IMR-90 (cell line): ENCODE measurements around the gene GCN1. TPM values are rescaled to one million over a fixed set of nuclear protein-coding genes. Genes with fewer than 3 reads are reported as not detected.

Source experiments
- ATAC-seq: fragments of 200-7000 bp; cut with Tn5 transposase; 2 replicates; pipeline ENCODE4 v1.9.1; 2020; ENCODE audit warnings: low read depth, mild to moderate bottlenecking, moderate library complexity
- BruUV-seq: library from RNA; stranded (reverse); fragments of 400-500 nt; replicated peaks from 2 replicates; lab custom pipeline; 2021; lab: Mats Ljungman, UMichigan
- CTCF ChIA-PET: fragments of 300-600 bp; formaldehyde crosslinking; extraction: SDS; loops from one replicate; lab custom pipeline; 2021; ENCODE audit warnings: antibody characterized with exemption; lab: Yijun Ruan, JAX
- POLR2A ChIA-PET: fragments of 300-600 bp; sonication (Branson Sonifier 250); formaldehyde crosslinking; loops from one replicate; lab custom pipeline; 2022; ENCODE audit warnings: antibody characterized with exemption; ENCODE audit not compliant: unreplicated experiment; lab: Charles Lee
- DNase-seq: peaks from one replicate; pipeline ENCODE4 v3.0.0; 2013
- H2AFZ ChIP-seq: replicated peaks from 2 replicates; pipeline ENCODE3; 2013; ENCODE audit warnings: low read length, mild to moderate bottlenecking; ENCODE audit not compliant: poor library complexity
- H2AK5ac ChIP-seq: 2 replicates; pipeline ENCODE4 v1.6.1; 2013; ENCODE audit warnings: low read depth, low read length, inconsistent platforms
- H2AK9ac ChIP-seq: replicated peaks from 2 replicates; pipeline ENCODE3; 2013; ENCODE audit warnings: mild to moderate bottlenecking, low read depth, low read length, moderate library complexity; ENCODE audit not compliant: poor library complexity
- H2BK120ac ChIP-seq: 2 replicates; pipeline ENCODE4 v1.6.1; 2013; ENCODE audit warnings: low read depth, low read length, inconsistent platforms
- H2BK15ac ChIP-seq: 3 replicates; pipeline ENCODE4 v1.6.1; 2013; ENCODE audit warnings: low read depth, low read length, inconsistent platforms
- H2BK20ac ChIP-seq: 2 replicates; pipeline ENCODE4 v1.6.1; 2013; ENCODE audit warnings: low read depth, mild to moderate bottlenecking, inconsistent platforms, low read length, moderate library complexity
- H2BK5ac ChIP-seq: 2 replicates; pipeline ENCODE4 v1.6.1; 2013; ENCODE audit warnings: mild to moderate bottlenecking, low read depth, low read length, inconsistent platforms; ENCODE audit not compliant: poor library complexity, severe bottlenecking
- H3K14ac ChIP-seq: replicated peaks from 2 replicates; pipeline ENCODE4 v1.6.1; 2013; ENCODE audit warnings: low read depth, low read length, inconsistent platforms
- H3K18ac ChIP-seq: 2 replicates; pipeline ENCODE4 v1.6.1; 2013; ENCODE audit warnings: low read depth, low read length, control low read depth
- H3K23ac ChIP-seq: 2 replicates; pipeline ENCODE4 v1.6.1; 2013; ENCODE audit warnings: low read depth, low read length, inconsistent platforms
- H3K27ac ChIP-seq: 2 replicates; pipeline ENCODE4 v1.5.1; 2013; ENCODE audit warnings: mild to moderate bottlenecking, control low read depth, low read length; ENCODE audit not compliant: insufficient read depth
- H3K27me3 ChIP-seq: 2 replicates; pipeline ENCODE4 v1.6.1; 2013; ENCODE audit warnings: low read length; ENCODE audit not compliant: control insufficient read depth, insufficient read depth
- H3K36me3 ChIP-seq: 2 replicates; pipeline ENCODE4 v1.6.1; 2013; ENCODE audit warnings: low read length, mixed read lengths; ENCODE audit not compliant: control insufficient read depth, insufficient read depth
- H3K4ac ChIP-seq: 2 replicates; pipeline ENCODE4 v1.6.1; 2013; ENCODE audit warnings: low read depth, low read length, inconsistent platforms
- H3K4me1 ChIP-seq: 2 replicates; pipeline ENCODE4 v1.6.1; 2013; ENCODE audit warnings: low read length, mixed read lengths; ENCODE audit not compliant: control insufficient read depth, insufficient read depth
- H3K4me2 ChIP-seq: 2 replicates; pipeline ENCODE4 v1.6.1; 2013; ENCODE audit warnings: low read depth, mild to moderate bottlenecking, control low read depth, low read length, moderate library complexity
- H3K4me3 ChIP-seq: 2 replicates; pipeline ENCODE4 v1.5.1; 2013; ENCODE audit warnings: low read depth, mild to moderate bottlenecking, control low read depth, low read length, moderate library complexity; ENCODE audit not compliant: insufficient read depth
- H3K56ac ChIP-seq: 2 replicates; pipeline ENCODE4 v1.6.1; 2013; ENCODE audit warnings: low read length, inconsistent platforms; ENCODE audit not compliant: insufficient read depth; ENCODE audit errors: extremely low read depth
- H3K79me1 ChIP-seq, 2 experiments: 2 replicates each; pipeline ENCODE4 v1.6.1; 2013; ENCODE audit warnings: low read length in 2 of 2, inconsistent platforms in 1 of 2, low read depth in 1 of 2
- H3K9ac ChIP-seq: 2 replicates; pipeline ENCODE4 v1.6.1; 2013; ENCODE audit warnings: low read depth, low read length, control low read depth
- H3K9me1 ChIP-seq: 2 replicates; pipeline ENCODE4 v1.6.1; 2013; ENCODE audit warnings: low read length, inconsistent platforms; ENCODE audit not compliant: insufficient read depth
- H3K9me3 ChIP-seq: 2 replicates; pipeline ENCODE4 v1.6.1; 2013; ENCODE audit warnings: low read length; ENCODE audit not compliant: control insufficient read depth, insufficient read depth
- H4K20me1 ChIP-seq: 2 replicates; pipeline ENCODE4 v1.6.1; 2013; ENCODE audit warnings: low read length, inconsistent platforms; ENCODE audit not compliant: insufficient read depth
- H4K5ac ChIP-seq: 2 replicates; pipeline ENCODE4 v1.6.1; 2013; ENCODE audit warnings: mild to moderate bottlenecking, low read depth, low read length, control low read depth
- H4K8ac ChIP-seq, 2 experiments: 2 replicates each; pipeline ENCODE4 v1.6.1; 2013; ENCODE audit warnings: low read depth in 2 of 2, low read length in 2 of 2, control low read depth in 1 of 2, inconsistent platforms in 1 of 2
- H4K91ac ChIP-seq: 2 replicates; pipeline ENCODE4 v1.6.1; 2013; ENCODE audit warnings: low read depth, low read length, inconsistent platforms; ENCODE audit not compliant: insufficient read depth
- CHD1 ChIP-seq: IDR thresholded peaks from 2 replicates; pipeline ENCODE4 v1.6.1; 2012; ENCODE audit warnings: low read depth, low read length, improper control_type of control experiment
- CTCF ChIP-seq: conservative IDR thresholded peaks from 2 replicates; pipeline ENCODE4 v1.5.1; 2012; ENCODE audit warnings: mild to moderate bottlenecking, low read depth, low read length, improper control_type of control experiment
- ELK1 ChIP-seq: fragments of 150-350 bp; IDR thresholded peaks from 2 replicates; pipeline ENCODE4 v1.6.1; 2016; ENCODE audit warnings: low read depth, mild to moderate bottlenecking, low read length, moderate library complexity, borderline replicate concordance
- MAFK ChIP-seq: IDR thresholded peaks from 2 replicates; pipeline ENCODE4 v1.6.1; 2012; ENCODE audit warnings: low read depth, low read length, improper control_type of control experiment
- MAZ ChIP-seq: IDR thresholded peaks from 2 replicates; pipeline ENCODE4 v1.6.1; 2012; ENCODE audit warnings: low read depth, mild to moderate bottlenecking, low read length, improper control_type of control experiment, moderate library complexity, borderline replicate concordance
- RAD21 ChIP-seq: IDR thresholded peaks from 2 replicates; pipeline ENCODE4 v1.6.1; 2012; ENCODE audit warnings: low read length, improper control_type of control experiment
- RFX5 ChIP-seq: IDR thresholded peaks from 2 replicates; pipeline ENCODE4 v1.8.0; 2012; ENCODE audit warnings: low read depth, mild to moderate bottlenecking, low read length, moderate library complexity
- WGBS, 2 experiments: methylation state at CpG; one replicate each; pipeline versions ENCODE4 v1.1.5 to v1.1.7; 2013; ENCODE audit warnings: missing lambda C conversion rate in 2 of 2; ENCODE audit not compliant: insufficient read length in 1 of 2; ENCODE audit errors: extremely low coverage in 2 of 2; 5-methylcytosine and 5-hydroxymethylcytosine counted together
- dilution Hi-C: fragments of 300-500 bp; cut with HindIII; formaldehyde crosslinking; loops from one replicate; pipeline ENCODE4 v1.14.3; 2018; ENCODE audit warnings: low sequenced_read_pairs; ENCODE audit not compliant: unreplicated experiment
- in situ Hi-C: fragments of 300-500 bp; cut with MboI; formaldehyde crosslinking; loops from 3 replicates; pipeline ENCODE4 v1.14.3; 2019; ENCODE audit warnings: low sequenced_read_pairs, inconsistent platforms, mixed read lengths
- intact Hi-C: fragments of 100-400 bp; cut with micrococcal nuclease; formaldehyde crosslinking; loops from 2 replicates; pipeline ENCODE4 v1.10.0; 2022
- polyA plus RNA-seq, 3 experiments: library from polyadenylated mRNA; depleted of rRNA; stranded (reverse); fragments of >200 nt; gene quantifications; 2 replicates each; pipeline ENCODE4 v1.2.3, GENCODE V29; 2012; ENCODE audit warnings: low replicate concordance in 1 of 3
- total RNA-seq: library from RNA; depleted of rRNA; stranded (reverse); fragments of >200 nt; gene quantifications from 2 replicates; pipeline ENCODE4 v1.2.3, GENCODE V29; 2012

Gene GCN1
- total and polyA plus RNA-seq, 2 of the 4 experiments (the other 2 are of a cell fraction): 57.8 to 77.6 TPM

GRCh38 chr12:120194226-120194533 lies 335 bp downstream of the GCN1 start:
- Histone ChIP-seq H3K27ac (peak overlapping the region; percentile 91), H2AK5ac (peak overlapping the region; percentile 86), H2BK15ac (no peak overlapping the region), H4K8ac (peak overlapping the region; percentile 88 to 90), H3K4me2 (peak overlapping the region; percentile 97), H3K23ac (peak overlapping the region; percentile 92), H3K4me3 (peak overlapping the region; percentile 94), H2AFZ (peak overlapping the region; percentile 94), H2BK20ac (no peak overlapping the region), H3K56ac (peak overlapping the region; percentile 54), H3K14ac (peak overlapping the region; percentile 75), H3K36me3 (peaks cover 39% of the 10 kb centered on the region), H3K18ac (no peak overlapping the region), H3K9ac (peak overlapping the region; percentile 94), H2BK120ac (no peak overlapping the region), H3K9me3 (no peaks in the 10 kb centered on the region), H2AK9ac (peak overlapping the region; percentile 86), H4K5ac (peak overlapping the region; percentile 80), H2BK5ac (peak overlapping the region; percentile 76), H4K91ac (peak overlapping the region; percentile 67), H3K4ac (peak overlapping the region; percentile 91), H3K4me1 (peaks cover 10% of the 10 kb centered on the region), H4K20me1 (peaks cover 44% of the 10 kb centered on the region), H3K9me1 (peaks cover 5% of the 10 kb centered on the region; the same call in 1 of the 2 replicates), H3K79me1 (peaks cover 3 to 61% of the 10 kb centered on the region in 2 experiments; a peak in 3 of 4 replicates), H3K27me3 (no peaks in the 10 kb centered on the region)
- intact Hi-C loops (no loop called here), dilution Hi-C loops (no loop called here), in situ Hi-C loops (no loop called here)
- ChIA-PET CTCF (no interaction called here), POLR2A (no interaction called here)
- TF ChIP-seq RAD21: no peak
- no peak for TF ChIP-seq CHD1
- no peak for TF ChIP-seq RFX5
- no peak for TF ChIP-seq MAZ
- TF ChIP-seq ELK1: no peak
- TF ChIP-seq CTCF: no peak
- TF ChIP-seq MAFK: no peak
- no TSS peak for BruUV-seq
- ATAC-seq: peak; percentile 48
- DNase-seq: no peak
- WGBS, 2 experiments: 0% methylated on average over 2 of the region's 18 CpGs; no CpG with 5 or more reads in 1 of the 2 experiments
